Activated CD8-positive, alpha-beta memory T cell treated with anti-CD3 and anti-CD28 coated beads, Interleukin-2, amount 50 U/mL, for 24 hours (primary cell): ENCODE data around the gene FTO.

Experiments used
- DNase-seq: peaks from one replicate; pipeline ENCODE4 v3.0.0-alpha.2; 2020; ENCODE audit errors: extremely low read depth

FTO gene

GRCh38 chr16:53898993-53899392 is 195.0 kb downstream of the FTO start:
- DNase-seq: no peak

GRCh38 chr16:53899431-53899830 is 195.5 kb downstream of the FTO start:
- no peak for DNase-seq

- no peak for DNase-seq
Measured at GRCh38 chr16:53900667-53901066, 196.7 kb downstream of the FTO start.

- DNase-seq: no peak
Measured at GRCh38 chr16:53901408-53901807, 197.5 kb downstream of the FTO start.

GRCh38 chr16:53904533-53904932 is 200.6 kb downstream of the FTO start:
- no peak for DNase-seq

GRCh38 chr16:53905028-53905427 is 201.1 kb downstream of the FTO start:
- no peak for DNase-seq

- no peak for DNase-seq
Measured at GRCh38 chr16:53908731-53909130, 204.8 kb downstream of the FTO start.

GRCh38 chr16:53910990-53911389 is 207.0 kb downstream of the FTO start:
- no peak for DNase-seq

- DNase-seq: no peak
Measured at GRCh38 chr16:53911513-53911912, 207.6 kb downstream of the FTO start.

- DNase-seq: no peak
Measured at GRCh38 chr16:53912155-53912554, 208.2 kb downstream of the FTO start.

GRCh38 chr16:53913099-53913870 is 209.3 kb downstream of the FTO start:
- DNase-seq: no peak

- no peak for DNase-seq
Measured at GRCh38 chr16:53913920-53914319, 210.0 kb downstream of the FTO start.

GRCh38 chr16:53914736-53915135 is 210.8 kb downstream of the FTO start:
- DNase-seq: no peak

GRCh38 chr16:53915452-53916160 is 211.7 kb downstream of the FTO start:
- no peak for DNase-seq

- DNase-seq: no peak
Measured at GRCh38 chr16:53920988-53921387, 217.0 kb downstream of the FTO start.

GRCh38 chr16:53922067-53922806 is 218.3 kb downstream of the FTO start:
- no peak for DNase-seq

GRCh38 chr16:53922807-53923571 is 219.0 kb downstream of the FTO start:
- no peak for DNase-seq

GRCh38 chr16:53924331-53925106 is 220.6 kb downstream of the FTO start:
- no peak for DNase-seq

GRCh38 chr16:53925107-53925410 is 221.1 kb downstream of the FTO start:
- no peak for DNase-seq

- DNase-seq: no peak
Measured at GRCh38 chr16:53925526-53925925, 221.6 kb downstream of the FTO start.

- no peak for DNase-seq
Measured at GRCh38 chr16:53926209-53926608, 222.3 kb downstream of the FTO start.
